ENCODE measurements around the gene RABGAP1L.
"Not testable (repeated sequence)": the region's sequence is repeated elsewhere in the genome, so short reads cannot be mapped to it uniquely, and the experiment has no call there.

Gene RABGAP1L

GRCh38 chr1:175023043-175023921 lies 864.0 kb downstream of the RABGAP1L start, which contains the start of gene MRPS14:
Gene MRPS14, minus strand, starts transcription at chr1:175023425. Its CDS starts 17 bp downstream, at chr1:175023408.
- peak; percentile 100 for DNase-seq

GRCh38 chr1:175023922-175024242 lies 864.6 kb downstream of the RABGAP1L start:
- not testable (repeated sequence) for DNase-seq

- no peak for DNase-seq
Measured at GRCh38 chr1:175024773-175025172, 865.5 kb downstream of the RABGAP1L start.

GRCh38 chr1:175033953-175034352 lies 874.6 kb downstream of the RABGAP1L start:
- no peak for DNase-seq

GRCh38 chr1:175034775-175035174 lies 875.5 kb downstream of the RABGAP1L start:
- DNase-seq, result no peak

GRCh38 chr1:175035865-175036264 lies 876.5 kb downstream of the RABGAP1L start:
- DNase-seq, result no peak

- no peak for DNase-seq
Measured at GRCh38 chr1:175036476-175036875, 877.2 kb downstream of the RABGAP1L start.

GRCh38 chr1:175037416-175037815 lies 878.1 kb downstream of the RABGAP1L start:
- peak; percentile 81 for DNase-seq

GRCh38 chr1:175040324-175040879 lies 881.1 kb downstream of the RABGAP1L start:
- no peak for DNase-seq

- DNase-seq, result no peak
Measured at GRCh38 chr1:175042650-175043049, 883.3 kb downstream of the RABGAP1L start.

GRCh38 chr1:175043824-175044223 lies 884.5 kb downstream of the RABGAP1L start:
- no peak for DNase-seq

- DNase-seq, result not testable (repeated sequence)
Measured at GRCh38 chr1:175044591-175044990, 885.3 kb downstream of the RABGAP1L start.

All from NCI-H82 (cell line).